Measurements from ENCODE around the gene MYCN.

GRCh38 chr2:15940661-15941480 lies 521 bp downstream of the MYCN start:
- no peak for TF ChIP-seq POLR2A (IDR thresholded peaks at IDR 0.05)
- TF ChIP-seq, protein P1, sequence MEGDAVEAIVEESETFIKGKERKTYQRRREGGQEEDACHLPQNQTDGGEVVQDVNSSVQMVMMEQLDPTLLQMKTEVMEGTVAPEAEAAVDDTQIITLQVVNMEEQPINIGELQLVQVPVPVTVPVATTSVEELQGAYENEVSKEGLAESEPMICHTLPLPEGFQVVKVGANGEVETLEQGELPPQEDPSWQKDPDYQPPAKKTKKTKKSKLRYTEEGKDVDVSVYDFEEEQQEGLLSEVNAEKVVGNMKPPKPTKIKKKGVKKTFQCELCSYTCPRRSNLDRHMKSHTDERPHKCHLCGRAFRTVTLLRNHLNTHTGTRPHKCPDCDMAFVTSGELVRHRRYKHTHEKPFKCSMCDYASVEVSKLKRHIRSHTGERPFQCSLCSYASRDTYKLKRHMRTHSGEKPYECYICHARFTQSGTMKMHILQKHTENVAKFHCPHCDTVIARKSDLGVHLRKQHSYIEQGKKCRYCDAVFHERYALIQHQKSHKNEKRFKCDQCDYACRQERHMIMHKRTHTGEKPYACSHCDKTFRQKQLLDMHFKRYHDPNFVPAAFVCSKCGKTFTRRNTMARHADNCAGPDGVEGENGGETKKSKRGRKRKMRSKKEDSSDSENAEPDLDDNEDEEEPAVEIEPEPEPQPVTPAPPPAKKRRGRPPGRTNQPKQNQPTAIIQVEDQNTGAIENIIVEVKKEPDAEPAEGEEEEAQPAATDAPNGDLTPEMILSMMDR (IDR thresholded peaks at IDR 0.05), result no peak
